Bladder microvascular endothelial cell (primary cell): Measurements from ENCODE around the gene TNS2. TPM values are rescaled to one million over a fixed set of nuclear protein-coding genes. Genes with fewer than 3 reads are reported as not detected.

Experiments
- total RNA-seq: library from RNA; depleted of rRNA; stranded (reverse); fragments of >200 nt; gene quantifications from 2 replicates; pipeline ENCODE4 v1.2.3, GENCODE V29; 2014

Gene TNS2, protein sequence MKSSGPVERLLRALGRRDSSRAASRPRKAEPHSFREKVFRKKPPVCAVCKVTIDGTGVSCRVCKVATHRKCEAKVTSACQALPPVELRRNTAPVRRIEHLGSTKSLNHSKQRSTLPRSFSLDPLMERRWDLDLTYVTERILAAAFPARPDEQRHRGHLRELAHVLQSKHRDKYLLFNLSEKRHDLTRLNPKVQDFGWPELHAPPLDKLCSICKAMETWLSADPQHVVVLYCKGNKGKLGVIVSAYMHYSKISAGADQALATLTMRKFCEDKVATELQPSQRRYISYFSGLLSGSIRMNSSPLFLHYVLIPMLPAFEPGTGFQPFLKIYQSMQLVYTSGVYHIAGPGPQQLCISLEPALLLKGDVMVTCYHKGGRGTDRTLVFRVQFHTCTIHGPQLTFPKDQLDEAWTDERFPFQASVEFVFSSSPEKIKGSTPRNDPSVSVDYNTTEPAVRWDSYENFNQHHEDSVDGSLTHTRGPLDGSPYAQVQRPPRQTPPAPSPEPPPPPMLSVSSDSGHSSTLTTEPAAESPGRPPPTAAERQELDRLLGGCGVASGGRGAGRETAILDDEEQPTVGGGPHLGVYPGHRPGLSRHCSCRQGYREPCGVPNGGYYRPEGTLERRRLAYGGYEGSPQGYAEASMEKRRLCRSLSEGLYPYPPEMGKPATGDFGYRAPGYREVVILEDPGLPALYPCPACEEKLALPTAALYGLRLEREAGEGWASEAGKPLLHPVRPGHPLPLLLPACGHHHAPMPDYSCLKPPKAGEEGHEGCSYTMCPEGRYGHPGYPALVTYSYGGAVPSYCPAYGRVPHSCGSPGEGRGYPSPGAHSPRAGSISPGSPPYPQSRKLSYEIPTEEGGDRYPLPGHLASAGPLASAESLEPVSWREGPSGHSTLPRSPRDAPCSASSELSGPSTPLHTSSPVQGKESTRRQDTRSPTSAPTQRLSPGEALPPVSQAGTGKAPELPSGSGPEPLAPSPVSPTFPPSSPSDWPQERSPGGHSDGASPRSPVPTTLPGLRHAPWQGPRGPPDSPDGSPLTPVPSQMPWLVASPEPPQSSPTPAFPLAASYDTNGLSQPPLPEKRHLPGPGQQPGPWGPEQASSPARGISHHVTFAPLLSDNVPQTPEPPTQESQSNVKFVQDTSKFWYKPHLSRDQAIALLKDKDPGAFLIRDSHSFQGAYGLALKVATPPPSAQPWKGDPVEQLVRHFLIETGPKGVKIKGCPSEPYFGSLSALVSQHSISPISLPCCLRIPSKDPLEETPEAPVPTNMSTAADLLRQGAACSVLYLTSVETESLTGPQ (N-terminal part only)
- total RNA-seq = 24.3 and 36.3 TPM in 2 replicates

GRCh38 chr12:53049571-53050318 lies at the start of gene TNS2:
Gene TNS2 (plus strand): TSS chr12:53050065. CDS start chr12:53050186, 121 bp downstream.

DNA sequence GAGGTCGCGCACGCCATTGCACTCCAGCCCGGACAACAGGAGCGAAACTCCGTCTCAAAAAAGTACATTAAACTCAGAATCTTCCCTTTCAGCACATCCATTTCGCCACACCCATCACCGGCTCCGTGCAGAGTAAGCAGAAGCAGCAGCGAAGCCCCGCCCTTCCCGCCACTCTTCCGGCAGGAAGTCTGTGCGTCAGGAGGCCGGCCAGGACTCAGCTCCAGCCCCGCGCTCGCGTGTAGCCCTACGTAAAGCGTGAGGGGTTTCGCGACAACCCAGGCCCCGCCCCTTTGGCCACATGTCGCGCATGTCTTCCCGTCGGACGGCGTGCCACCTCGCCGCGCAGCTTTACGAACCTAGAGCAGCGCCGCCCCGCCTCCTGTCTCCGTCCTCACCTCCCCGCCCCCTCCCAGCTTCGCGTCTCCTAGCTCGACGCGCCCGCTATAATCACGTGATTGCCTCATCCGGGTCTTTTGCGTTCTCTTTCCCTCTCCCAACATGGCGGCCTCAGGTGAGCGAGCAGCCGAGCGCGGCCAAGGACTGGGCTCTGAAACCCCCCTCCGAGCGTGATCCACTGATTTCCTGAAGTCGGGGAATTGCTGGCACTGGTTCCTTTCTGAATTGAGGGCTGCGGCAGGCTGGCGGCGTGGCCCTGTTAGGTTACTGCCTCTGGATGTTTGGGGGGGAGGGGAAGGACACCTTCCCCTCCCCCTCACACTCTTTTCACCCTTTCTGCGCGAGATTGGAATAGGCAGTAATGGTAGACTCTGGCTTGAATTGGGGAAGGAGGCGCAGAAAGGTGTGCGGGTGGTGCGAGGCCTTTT lies 43.7 kb upstream of the TNS2 start, which contains the start of gene EIF4B:
Gene EIF4B (plus strand): TSS at position 471 of the 824 bp plus-strand sequence. CDS start 28 bp downstream, at position 499.

GRCh38 chr12:53079226-53080117 lies 29.6 kb downstream of the TNS2 start, which contains the start of gene SPRYD3:
Gene SPRYD3 (minus strand): TSS chr12:53079390. CDS start chr12:53079333, 57 bp downstream.

GRCh38 chr12:53097564-53098353 lies 47.9 kb downstream of the TNS2 start, which contains the start of gene IGFBP6:
Gene IGFBP6 (plus strand): TSS chr12:53097667. CDS start chr12:53097718, 51 bp downstream.

DNA sequence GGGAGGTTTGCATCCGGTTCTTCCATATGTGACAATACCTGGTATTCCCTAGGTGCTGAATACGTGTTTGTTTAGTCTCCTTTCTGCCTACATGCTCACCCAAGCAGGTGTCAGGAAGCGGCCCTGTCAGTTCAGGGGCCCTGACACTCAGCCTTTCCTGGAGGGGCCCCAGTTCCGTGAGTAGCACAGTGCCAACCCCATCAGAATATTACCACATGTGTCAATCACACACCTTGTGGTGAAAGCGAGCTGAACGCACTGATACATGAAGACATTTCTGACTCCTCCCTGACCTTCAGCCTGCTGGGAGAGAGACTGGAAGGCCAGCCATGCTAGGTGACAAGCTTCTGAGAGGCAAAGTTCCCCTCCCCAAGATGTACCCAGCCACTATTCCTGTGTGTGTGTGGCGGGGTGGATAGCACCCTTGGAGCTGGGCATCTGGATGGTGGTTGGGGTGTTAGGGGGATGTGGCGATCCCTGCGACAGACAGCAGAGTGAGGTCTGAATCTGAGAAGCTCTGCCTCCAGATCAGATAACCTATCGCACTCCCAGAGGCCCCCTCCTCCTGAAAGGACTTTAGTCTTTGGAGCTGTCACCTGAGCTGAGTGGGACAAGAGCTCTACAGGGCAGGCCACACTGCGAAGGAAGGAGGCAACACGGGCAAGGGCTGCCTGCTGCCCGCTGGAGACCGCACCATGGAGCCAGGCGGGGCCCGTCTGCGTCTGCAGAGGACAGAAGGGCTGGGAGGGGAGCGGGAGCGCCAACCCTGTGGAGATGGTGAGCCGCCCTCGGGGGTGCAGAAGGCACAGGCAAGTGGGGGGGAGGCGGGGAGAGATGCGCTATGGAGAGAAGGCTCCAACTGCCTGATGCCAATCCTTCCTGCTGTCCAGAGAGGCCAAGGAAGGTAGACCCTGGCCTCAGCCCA lies 53.3 kb downstream of the TNS2 start, which contains the start of gene SOAT2:
Gene SOAT2 (plus strand): TSS at position 604 of the 925 bp plus-strand sequence. CDS start 92 bp downstream, at position 696.

Other genes starting within 250 kb of the TNS2 start
- not detected in 2 replicates for gene KRT4, start 235.9 kb upstream of the TNS2 start, total RNA-seq
- gene KRT79, start 215.8 kb upstream of the TNS2 start, total RNA-seq = not detected in 2 replicates
- not detected in 2 replicates for gene KRT78, start 201.1 kb upstream of the TNS2 start, total RNA-seq
- 3.7 and 8.6 TPM in 2 replicates for gene KRT8, start 145.0 kb upstream of the TNS2 start, total RNA-seq
- 118 and 172 TPM in 2 replicates for gene KRT18, start 100.9 kb upstream of the TNS2 start, total RNA-seq
- gene EIF4B, start 43.6 kb upstream of the TNS2 start, total RNA-seq = 880 and 1,059 TPM in 2 replicates
- 15.1 and 18.6 TPM in 2 replicates for gene SPRYD3, start 29.3 kb downstream of the TNS2 start, total RNA-seq
- 7.0 and 44.7 TPM in 2 replicates for gene IGFBP6, start 47.6 kb downstream of the TNS2 start, total RNA-seq
- not detected in 2 replicates for gene SOAT2, start 53.4 kb downstream of the TNS2 start, total RNA-seq
- 10.5 and 17.9 TPM in 2 replicates for gene ZNF740, start 130.7 kb downstream of the TNS2 start, total RNA-seq
- 3.2 and 9.0 TPM in 2 replicates for gene CSAD, start 130.9 kb downstream of the TNS2 start, total RNA-seq
- 0.49 TPM in 1 of 2 replicates, not detected in the other for gene ITGB7, start 157.2 kb downstream of the TNS2 start, total RNA-seq
- gene RARG, start 182.1 kb downstream of the TNS2 start, total RNA-seq = 8.9 and 16.0 TPM in 2 replicates
- 8.7 and 9.4 TPM in 2 replicates for gene ESPL1, start 218.2 kb downstream of the TNS2 start, total RNA-seq
- 379 and 467 TPM in 2 replicates for gene PFDN5, start 245.5 kb downstream of the TNS2 start, total RNA-seq
- gene MYG1, start 249.6 kb downstream of the TNS2 start, total RNA-seq = 26.3 and 37.1 TPM in 2 replicates